ENCODE data around the gene CDH13. TPM values are rescaled to one million over a fixed set of nuclear protein-coding genes. Genes with fewer than 3 reads are reported as not detected.

Gene CDH13
- total and polyA plus RNA-seq, 2 donors (not counting 3 experiments of a cell fraction or from before 2014, with no cell fraction given) = 96.6 to 124 TPM

DNA sequence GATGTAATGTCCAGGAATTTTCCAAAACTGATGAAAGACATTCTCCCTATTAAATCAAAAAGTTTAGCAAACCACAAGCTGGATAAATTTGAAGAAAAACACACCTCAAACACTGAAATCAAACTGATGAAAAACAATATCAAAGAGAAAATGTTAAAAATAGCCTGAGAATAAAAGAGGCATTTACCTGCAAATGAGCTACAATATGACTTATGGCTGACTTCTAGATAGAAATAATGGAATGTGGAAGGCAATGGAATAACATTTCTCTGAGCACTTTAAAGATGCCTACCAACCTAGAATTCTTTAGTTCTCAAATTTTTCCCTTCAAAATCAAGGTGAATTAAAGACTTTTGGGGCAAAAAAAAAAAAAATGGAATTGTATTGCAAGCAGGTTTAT is 1128.6 kb downstream of the CDH13 start:
- H4K20me1 ChIP-seq (replicated peaks; ENCODE audit: control insufficient read depth, extremely low read depth, insufficient read depth, low read length) = no peaks in the 10 kb centered on the region
- no peak overlapping the region for H3K4me3 ChIP-seq (replicated peaks in 1 of 3; ENCODE audit: insufficient read depth in 1 of 3, low read depth in 1 of 3, low read length in 3 of 3)
- POLR2A ChIA-PET = no interaction called here
- FAIRE-seq = no peak
- TF ChIP-seq FOS (IDR thresholded peaks at IDR 0.05; ENCODE audit: borderline replicate concordance, insufficient read depth, low read length) (no peak), POLR2AphosphoS5 (IDR thresholded peaks at IDR 0.05; ENCODE audit: insufficient read depth, low read depth, low read length) (no peak), JUN (IDR thresholded peaks at IDR 0.05; ENCODE audit: borderline replicate concordance, insufficient read depth, insufficient read length, low read depth) (no peak), GATA2 (IDR thresholded peaks at IDR 0.05; ENCODE audit: insufficient read depth, insufficient read length, low read depth, low read length) (no peak), EZH2 (IDR thresholded peaks at IDR 0.05; ENCODE audit: borderline replicate concordance, low read depth, low read length, severe bottlenecking) (no peak), MYC (IDR thresholded peaks at IDR 0.05; ENCODE audit: low read depth, low read length) (no peak), POLR2A (IDR thresholded peaks at IDR 0.05; ENCODE audit: low read depth, low read length) (no peak)
- TF ChIP-seq, protein P1, sequence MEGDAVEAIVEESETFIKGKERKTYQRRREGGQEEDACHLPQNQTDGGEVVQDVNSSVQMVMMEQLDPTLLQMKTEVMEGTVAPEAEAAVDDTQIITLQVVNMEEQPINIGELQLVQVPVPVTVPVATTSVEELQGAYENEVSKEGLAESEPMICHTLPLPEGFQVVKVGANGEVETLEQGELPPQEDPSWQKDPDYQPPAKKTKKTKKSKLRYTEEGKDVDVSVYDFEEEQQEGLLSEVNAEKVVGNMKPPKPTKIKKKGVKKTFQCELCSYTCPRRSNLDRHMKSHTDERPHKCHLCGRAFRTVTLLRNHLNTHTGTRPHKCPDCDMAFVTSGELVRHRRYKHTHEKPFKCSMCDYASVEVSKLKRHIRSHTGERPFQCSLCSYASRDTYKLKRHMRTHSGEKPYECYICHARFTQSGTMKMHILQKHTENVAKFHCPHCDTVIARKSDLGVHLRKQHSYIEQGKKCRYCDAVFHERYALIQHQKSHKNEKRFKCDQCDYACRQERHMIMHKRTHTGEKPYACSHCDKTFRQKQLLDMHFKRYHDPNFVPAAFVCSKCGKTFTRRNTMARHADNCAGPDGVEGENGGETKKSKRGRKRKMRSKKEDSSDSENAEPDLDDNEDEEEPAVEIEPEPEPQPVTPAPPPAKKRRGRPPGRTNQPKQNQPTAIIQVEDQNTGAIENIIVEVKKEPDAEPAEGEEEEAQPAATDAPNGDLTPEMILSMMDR (IDR thresholded peaks at IDR 0.05; ENCODE audit: extremely low read depth in 1 of 2, insufficient read depth in 1 of 2, low read depth in 1 of 2, low read length in 2 of 2) = no peak
- TF ChIP-seq, protein P2, sequence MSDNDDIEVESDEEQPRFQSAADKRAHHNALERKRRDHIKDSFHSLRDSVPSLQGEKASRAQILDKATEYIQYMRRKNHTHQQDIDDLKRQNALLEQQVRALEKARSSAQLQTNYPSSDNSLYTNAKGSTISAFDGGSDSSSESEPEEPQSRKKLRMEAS (IDR thresholded peaks at IDR 0.05; ENCODE audit: insufficient read depth, insufficient read length) = no peak
- H3K27ac ChIP-seq (ENCODE audit: insufficient read depth, low read depth, low read length) = no peak overlapping the region
- BruUV-seq (replicated peaks) = no TSS peak
- H3K9me1 ChIP-seq (replicated peaks; ENCODE audit: control insufficient read depth, extremely low read depth, insufficient read depth, low read length) = no peaks in the 10 kb centered on the region
- no peaks in the 10 kb centered on the region for H3K27me3 ChIP-seq (ENCODE audit: control insufficient read depth in 2 of 2, insufficient read depth in 2 of 2, low read length in 2 of 2)
- intact Hi-C loops (cut with micrococcal nuclease) = no loop called here
- H3K79me2 ChIP-seq (ENCODE audit: control insufficient read depth, insufficient read depth, low read length) = no peaks in the 10 kb centered on the region
- no peak overlapping the region for H3K9ac ChIP-seq (replicated peaks; ENCODE audit: extremely low read depth, insufficient read depth, low read length)
- H3K4me2 ChIP-seq (ENCODE audit: insufficient read depth, low read length) = no peak overlapping the region
- dilution Hi-C loops (cut with MboI; ENCODE audit: extremely low pct_ligation_motif_present, low sequenced_read_pairs) = no loop called here
- DNase-seq (ENCODE audit: low read depth, low spot score) = no peak
- H3K4me1 ChIP-seq (ENCODE audit: control insufficient read depth, extremely low read depth, insufficient read depth, low read length) = no peaks in the 10 kb centered on the region
- CTCF ChIA-PET = no interaction called here
- no peak overlapping the region for H2AFZ ChIP-seq (ENCODE audit: low read depth, low read length)
- H3K36me3 ChIP-seq (ENCODE audit: control insufficient read depth in 2 of 2, extremely low read depth in 1 of 2, insufficient read depth in 2 of 2, low read length in 2 of 2) = no peaks in the 10 kb centered on the region
- H3K9me3 ChIP-seq (replicated peaks; ENCODE audit: control insufficient read depth, insufficient read depth, low read length) = no peaks in the 10 kb centered on the region

All from endothelial cell of umbilical vein (primary cell).